Activated CD8-positive, alpha-beta memory T cell treated with anti-CD3 and anti-CD28 coated beads, Interleukin-2, amount 50 U/mL, for 1 hour (primary cell): Measurements from ENCODE around the gene FAAP100.

Experiments used
- DNase-seq: peaks from one replicate; pipeline ENCODE4 v3.0.0-alpha.2; 2020; ENCODE audit errors: extremely low read depth

Gene FAAP100

GRCh38 chr17:81577278-81578000 lies 25.3 kb upstream of the FAAP100 start:
- DNase-seq: no peak

- no peak for DNase-seq
These were observed 24.6 kb upstream of the FAAP100 start for GRCh38 chr17:81576621-81577277.

GRCh38 chr17:81575836-81576235 lies 23.7 kb upstream of the FAAP100 start:
- no peak for DNase-seq

DNA sequence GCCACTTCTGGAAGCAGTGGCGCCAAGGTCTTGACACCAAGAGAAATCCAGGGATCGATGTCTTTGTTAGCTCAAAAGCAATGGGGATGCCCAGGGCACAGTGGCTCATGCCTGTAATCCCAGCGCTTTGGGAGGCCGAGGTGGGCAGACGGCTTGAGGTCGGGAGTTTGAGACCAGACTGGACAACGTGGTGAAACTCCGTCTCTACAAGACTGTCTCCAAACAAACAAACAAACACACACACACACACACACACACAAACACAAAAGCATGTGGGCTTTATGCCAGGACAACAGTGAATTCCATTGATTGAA lies 22.4 kb upstream of the FAAP100 start:
- no peak for DNase-seq

DNA sequence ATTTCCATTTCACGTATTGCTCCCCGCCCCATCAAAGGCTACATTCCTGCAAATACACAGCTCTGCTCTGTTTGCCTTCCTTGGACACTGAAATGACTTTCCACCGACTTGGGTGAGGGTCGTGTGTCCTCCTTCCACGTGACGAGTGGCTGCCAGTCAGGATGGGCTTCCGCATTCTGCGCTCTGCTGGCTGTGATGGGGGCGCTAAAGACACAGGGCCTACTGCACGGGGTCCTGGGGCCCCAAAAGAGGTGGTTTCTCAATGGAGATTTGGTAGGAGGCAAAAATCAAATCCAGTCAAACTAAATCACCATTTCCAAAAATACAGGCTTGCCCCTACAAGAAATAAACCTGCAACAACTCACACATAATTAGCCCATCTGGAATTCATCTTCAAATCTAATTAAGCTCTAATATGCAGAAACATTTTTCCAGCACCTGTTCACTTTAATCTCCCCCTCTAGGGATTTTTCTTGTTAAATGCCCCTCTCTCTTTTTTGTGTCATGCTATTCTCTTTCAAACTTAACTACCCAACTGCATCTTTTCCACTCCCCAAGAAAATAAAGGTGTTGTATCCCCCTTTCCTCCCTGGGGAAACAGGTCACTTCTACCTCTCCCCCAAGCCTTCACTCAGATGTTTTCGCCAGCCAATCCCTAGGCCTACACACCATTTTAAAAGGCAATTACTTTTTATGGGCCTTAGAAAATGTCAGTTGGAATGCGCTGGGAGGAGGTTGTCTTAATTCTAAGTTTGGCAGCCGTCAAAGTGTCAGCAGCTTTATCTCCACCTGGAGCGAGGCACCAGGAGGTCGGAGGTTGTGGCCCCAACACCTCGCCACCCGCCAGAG lies 21.9 kb upstream of the FAAP100 start:
- no peak for DNase-seq

DNA sequence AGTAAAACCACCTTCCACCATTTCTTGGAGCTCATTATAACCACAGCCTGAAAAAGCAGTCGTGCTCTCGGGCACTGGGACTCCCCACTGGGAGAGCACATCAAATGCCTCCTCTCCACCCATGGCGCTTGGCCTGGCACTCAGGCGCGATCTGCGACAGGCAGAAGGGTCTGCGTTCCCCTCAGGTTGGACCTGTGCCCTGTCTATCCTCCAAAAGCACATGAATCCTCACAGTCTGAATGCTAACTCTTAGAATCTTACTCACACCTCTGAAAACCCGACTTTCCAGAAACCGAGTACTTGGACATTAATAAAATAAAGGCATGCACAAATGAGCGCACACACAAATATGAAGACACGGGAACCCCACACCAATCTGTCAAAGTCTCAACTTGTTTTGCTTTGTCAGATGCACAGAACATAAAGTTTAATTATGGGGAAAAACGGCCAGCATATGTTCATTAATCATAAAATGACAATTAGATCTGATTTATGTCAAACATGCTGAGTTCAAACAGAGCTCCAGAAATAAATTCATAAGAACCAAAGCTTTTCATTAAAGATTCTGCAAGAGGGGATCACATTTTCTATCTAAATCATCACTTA lies 20.5 kb upstream of the FAAP100 start:
- no peak for DNase-seq

GRCh38 chr17:81570964-81571363 lies 18.8 kb upstream of the FAAP100 start:
- DNase-seq: no peak

- no peak for DNase-seq
These were observed 17.9 kb upstream of the FAAP100 start for GRCh38 chr17:81569986-81570514.

GRCh38 chr17:81568416-81568815 lies 16.3 kb upstream of the FAAP100 start:
- no peak for DNase-seq

DNA sequence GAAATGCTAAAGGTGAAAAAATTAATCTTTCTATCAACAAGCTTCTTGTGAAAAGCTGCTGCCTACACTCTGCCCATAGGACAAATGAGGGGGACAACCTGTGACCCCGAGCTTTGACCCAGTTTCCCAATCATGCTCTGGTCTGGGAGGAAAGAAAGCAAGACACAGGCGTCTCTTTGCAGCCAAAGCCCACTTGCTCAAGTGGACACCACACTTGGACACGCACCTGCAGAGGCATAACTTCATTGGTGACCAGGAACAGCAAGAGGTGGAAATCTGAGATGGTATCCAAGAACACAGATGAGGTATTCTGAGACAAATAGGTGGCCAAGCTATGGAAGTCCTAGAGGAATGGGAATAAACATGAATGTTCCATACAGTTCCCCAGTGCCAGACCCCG lies 15.0 kb upstream of the FAAP100 start:
- no peak for DNase-seq

DNA sequence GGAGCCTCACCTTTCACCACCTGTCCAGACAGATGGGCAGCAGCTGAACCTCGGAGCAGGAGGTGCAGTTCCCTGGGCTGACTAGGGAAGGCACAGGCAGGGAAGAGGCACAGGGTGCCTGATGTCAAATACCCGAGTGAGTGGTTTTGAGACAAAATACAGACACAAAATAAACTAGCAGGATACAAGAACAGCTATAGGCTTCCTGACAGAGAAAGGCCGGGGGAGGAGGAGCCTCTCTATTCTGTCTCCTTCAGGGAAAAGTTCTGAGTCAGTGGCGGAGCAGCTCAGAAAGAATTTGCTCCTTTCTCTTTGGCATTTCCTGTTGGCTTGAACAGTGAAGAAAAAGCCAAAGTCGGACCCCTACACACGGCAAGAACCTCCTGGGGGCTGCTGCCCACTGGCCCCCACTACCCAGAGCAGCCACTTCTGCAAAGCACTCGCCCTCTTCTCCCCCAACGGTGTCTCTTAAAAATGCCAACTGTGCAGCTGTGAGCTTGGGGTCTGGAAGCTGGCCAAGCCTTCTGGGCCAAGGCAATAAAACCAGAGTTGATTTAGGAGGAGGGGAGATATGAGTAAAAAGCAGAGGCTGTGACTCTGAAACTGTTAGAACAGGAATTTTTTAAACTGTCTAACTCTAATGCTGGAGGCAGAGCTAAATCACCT lies 14.4 kb upstream of the FAAP100 start:
- DNase-seq: no peak

DNA sequence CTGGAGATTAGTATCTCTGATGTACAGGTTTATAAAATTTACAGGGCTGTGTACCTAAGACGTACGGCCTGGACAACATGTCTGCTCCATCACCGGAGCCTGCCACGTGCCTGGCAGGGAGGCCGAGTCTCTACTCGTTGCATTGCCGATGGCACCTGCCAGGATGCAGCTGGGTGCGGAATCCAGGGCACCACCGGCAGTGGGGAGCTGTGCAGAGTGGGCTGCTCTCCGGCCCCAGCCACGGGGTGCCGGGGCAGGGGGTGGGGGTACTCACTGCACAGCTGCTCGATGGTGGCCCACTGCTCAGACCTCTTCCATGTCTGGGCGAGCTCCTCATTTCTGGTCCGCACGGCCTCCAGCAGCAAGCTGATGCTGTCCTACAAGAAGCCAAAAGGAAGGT lies 13.1 kb upstream of the FAAP100 start:
- DNase-seq: no peak

DNA sequence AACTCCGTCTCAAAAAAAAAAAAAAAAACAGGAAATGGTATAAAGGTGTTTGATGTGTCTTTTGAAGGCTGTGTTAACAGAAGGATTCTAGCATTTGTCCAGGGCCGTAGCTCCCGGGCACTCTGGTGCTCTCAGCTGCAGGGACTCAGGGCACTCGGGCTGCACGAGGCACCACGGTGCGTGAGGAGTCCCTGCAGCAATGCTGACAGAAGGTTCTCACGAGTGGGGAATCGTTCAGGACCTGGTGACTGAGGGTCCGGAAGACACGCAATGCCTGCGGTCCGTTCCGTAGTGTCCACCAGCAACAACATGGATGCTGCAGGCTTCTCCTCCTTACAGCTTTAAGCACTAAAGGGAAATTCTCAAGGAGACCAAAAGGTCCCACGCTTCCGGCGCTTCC lies 12.6 kb upstream of the FAAP100 start:
- DNase-seq: no peak

DNA sequence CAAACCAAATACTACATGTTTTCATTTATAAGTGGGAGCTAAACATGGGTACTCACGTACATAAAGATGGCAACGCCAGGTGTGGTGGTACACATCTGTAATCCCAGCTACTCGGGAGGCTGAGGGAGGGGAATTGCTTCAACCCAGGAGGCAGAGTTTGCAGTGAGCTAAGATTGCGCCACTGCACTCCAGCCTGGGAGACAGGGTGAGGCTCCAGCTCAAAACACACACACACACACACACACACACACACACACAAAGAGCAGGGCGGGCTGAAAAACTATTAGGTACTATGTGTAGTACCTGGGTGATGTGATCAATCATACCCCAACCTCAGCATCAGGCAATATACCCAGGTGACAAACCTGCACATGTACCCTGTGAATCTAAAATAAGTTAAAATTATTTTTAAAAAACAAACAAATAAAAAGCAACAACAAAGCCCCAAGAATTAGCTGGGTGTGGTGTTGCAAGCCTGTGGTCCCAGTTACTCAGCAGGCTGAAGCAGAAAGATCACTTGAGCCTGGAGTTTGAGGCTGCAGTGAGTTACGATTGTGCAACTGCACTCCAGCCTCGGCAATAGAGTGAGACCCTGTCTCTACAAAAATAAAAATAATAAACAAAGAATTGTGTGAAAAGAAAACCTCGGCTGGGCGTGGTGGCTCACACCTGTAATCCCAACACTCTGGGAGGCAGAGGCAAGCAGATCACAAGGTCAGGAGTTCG lies 11.9 kb upstream of the FAAP100 start:
- no peak for DNase-seq

DNA sequence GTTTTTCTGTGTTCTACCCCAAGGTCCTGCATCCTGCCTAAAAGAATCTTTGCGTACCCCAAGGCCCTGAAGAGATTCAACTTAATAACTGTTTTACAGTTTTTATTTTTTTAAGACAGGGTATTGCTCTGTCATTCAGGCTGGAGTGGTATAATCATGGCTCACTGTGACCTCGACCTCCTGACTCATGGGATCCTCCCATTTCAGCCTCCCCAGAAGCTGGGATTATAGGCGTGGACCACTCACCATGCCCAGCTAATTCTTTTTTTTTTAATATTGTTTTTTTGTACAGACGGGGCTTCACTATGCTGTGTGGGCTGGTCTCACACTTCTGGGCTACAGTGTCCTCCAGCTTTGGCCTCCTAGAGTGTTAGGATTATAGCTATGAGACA lies 9.3 kb upstream of the FAAP100 start:
- no peak for DNase-seq

- no peak for DNase-seq
These were observed 7.0 kb upstream of the FAAP100 start for GRCh38 chr17:81558941-81559806.

DNA sequence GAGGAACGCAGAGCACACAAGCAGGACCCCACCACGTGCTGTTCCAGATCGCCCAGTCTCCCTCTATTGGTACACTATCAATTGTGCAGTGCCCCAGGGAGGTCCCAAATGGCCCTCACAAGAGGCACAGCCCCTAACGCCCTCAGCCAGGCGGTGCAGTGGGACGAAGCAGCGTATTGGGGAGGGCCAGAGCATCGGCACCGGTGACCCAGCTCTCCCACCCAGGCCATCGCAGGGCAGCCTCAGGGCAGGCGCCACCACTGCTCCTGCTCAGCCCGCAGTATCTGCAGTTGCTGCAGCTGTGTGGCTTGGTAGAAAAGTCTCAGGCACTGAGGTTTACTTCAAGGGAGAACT lies 5.9 kb upstream of the FAAP100 start:
- DNase-seq: no peak

GRCh38 chr17:81557276-81558114 lies 5.3 kb upstream of the FAAP100 start:
- no peak for DNase-seq

DNA sequence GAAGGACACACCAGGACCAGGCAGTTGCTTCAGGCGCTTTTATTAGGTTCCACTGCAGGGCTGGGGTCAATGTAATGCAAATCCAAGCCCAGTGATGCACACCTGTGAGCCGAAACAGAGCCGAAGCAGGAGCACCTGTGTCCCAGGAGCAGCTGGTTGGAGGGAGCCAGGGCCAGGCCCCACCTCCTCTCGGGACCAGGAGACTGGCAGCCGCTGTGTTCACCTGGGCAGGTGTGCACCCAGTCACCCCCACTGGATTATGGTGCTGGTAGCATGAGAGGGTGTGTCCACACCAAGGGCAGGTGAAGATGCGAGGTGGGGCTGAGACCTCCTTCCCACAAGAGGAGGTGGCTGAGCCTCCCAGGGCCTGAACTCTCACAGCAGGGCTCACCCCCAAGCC lies 4.7 kb upstream of the FAAP100 start:
- no peak for DNase-seq
